Keratinocyte (primary cell): ENCODE measurements around the gene FGFR2. TPM values are rescaled to one million over a fixed set of nuclear protein-coding genes. Genes with fewer than 3 reads are reported as not detected.

Experiments
- DNase-seq: peaks from one replicate; pipeline ENCODE4 v3.0.0-alpha.2; 2011; ENCODE audit warnings: low read depth, missing footprints, low spot score
- FAIRE-seq: peaks from 2 replicates; lab custom pipeline; 2011; peaks lifted over from hg19 to GRCh38; lab: Jason Lieb, UNC
- H2AFZ ChIP-seq: 2 replicates; pipeline ENCODE4 v1.6.0; 2012; ENCODE audit warnings: low read length, control low read depth, inconsistent platforms; ENCODE audit not compliant: control insufficient read depth
- H3K27ac ChIP-seq: 2 replicates; pipeline ENCODE4 v1.5.1; 2011; ENCODE audit warnings: low read length; ENCODE audit not compliant: control insufficient read depth, insufficient read depth
- H3K27me3 ChIP-seq: 3 replicates; pipeline ENCODE4 v1.6.0; 2011; ENCODE audit warnings: low read length; ENCODE audit not compliant: control insufficient read depth, insufficient read depth; ENCODE audit errors: extremely low read depth
- H3K36me3 ChIP-seq, 2 experiments: 2 replicates in 1 of 2; 3 replicates in 1 of 2; pipeline ENCODE4 v1.5.1; 2011; ENCODE audit warnings: low read length in 2 of 2, mild to moderate bottlenecking in 1 of 2; ENCODE audit not compliant: control insufficient read depth in 2 of 2, insufficient read depth in 2 of 2; ENCODE audit errors: extremely low read depth in 1 of 2
- H3K4me1 ChIP-seq: 3 replicates; pipeline ENCODE4 v1.5.1; 2011; ENCODE audit warnings: low read length; ENCODE audit not compliant: control insufficient read depth, insufficient read depth; ENCODE audit errors: extremely low read depth
- H3K4me2 ChIP-seq: 3 replicates; pipeline ENCODE4 v1.6.0; 2011; ENCODE audit warnings: low read depth, low read length; ENCODE audit not compliant: control insufficient read depth, insufficient read depth; ENCODE audit errors: extremely low read depth
- H3K4me3 ChIP-seq, 3 experiments: fragments of 200-600 bp in 1 of 3; sonication (generic) in 1 of 3; 2 replicates in 2 of 3; 3 replicates in 1 of 3; pipeline ENCODE4 v1.5.1; 2011 to 2016; ENCODE audit warnings: low read length in 3 of 3, mild to moderate bottlenecking in 3 of 3, control low read depth in 2 of 3, inconsistent platforms in 1 of 3, low read depth in 1 of 3, mixed read lengths in 1 of 3, mixed run types in 1 of 3, moderate library complexity in 1 of 3; ENCODE audit not compliant: control insufficient read depth in 2 of 3, insufficient read depth in 2 of 3; ENCODE audit errors: extremely low read depth in 1 of 3
- H3K79me2 ChIP-seq: 2 replicates; pipeline ENCODE4 v1.6.0; 2012; ENCODE audit warnings: low read length; ENCODE audit not compliant: control insufficient read depth, insufficient read depth
- H3K9ac ChIP-seq: 3 replicates; pipeline ENCODE4 v1.6.0; 2011; ENCODE audit warnings: low read length; ENCODE audit not compliant: control insufficient read depth, insufficient read depth; ENCODE audit errors: extremely low read depth
- H3K9me1 ChIP-seq: 3 replicates; pipeline ENCODE4 v1.6.0; 2011; ENCODE audit warnings: low read length; ENCODE audit not compliant: control insufficient read depth, insufficient read depth; ENCODE audit errors: extremely low read depth
- H3K9me3 ChIP-seq: 2 replicates; pipeline ENCODE4 v1.5.1; 2012; ENCODE audit warnings: low read depth, low read length; ENCODE audit not compliant: control insufficient read depth
- H4K20me1 ChIP-seq: 3 replicates; pipeline ENCODE4 v1.6.0; 2011; ENCODE audit warnings: low read length; ENCODE audit not compliant: control insufficient read depth, insufficient read depth; ENCODE audit errors: extremely low read depth
- EZH2 ChIP-seq: IDR thresholded peaks from one replicate; pipeline ENCODE4 v1.6.1; 2012; ENCODE audit warnings: inconsistent platforms, mild to moderate bottlenecking, low read length, moderate library complexity
- dilution Hi-C: fragments of 300-500 bp; cut with MboI; formaldehyde crosslinking; loops from one replicate; pipeline ENCODE4 v1.7.0; 2020; ENCODE audit warnings: low sequenced_read_pairs; ENCODE audit not compliant: extremely low pct_ligation_motif_present
- polyA plus RNA-seq, 5 experiments: library from polyadenylated mRNA; depleted of rRNA in 3 of 5; stranded (reverse) in 3 of 5; stranded (forward) in 1 of 5; unstranded in 1 of 5; fragments of >200 nt; gene quantifications; 1 replicate in 1 of 5; 2 replicates in 3 of 5; 3 replicates in 1 of 5; pipeline versions ENCODE4 v1.2.1 to v1.2.3, GENCODE V29; 2011 to 2012; ENCODE audit warnings: missing spikeins in 2 of 5, low read depth in 1 of 5, low replicate concordance in 1 of 5
- TF ChIP-seq, protein P1 (sequence below), 3 experiments: IDR thresholded peaks in 1 of 3; conservative IDR thresholded peaks in 1 of 3; optimal IDR thresholded peaks in 1 of 3; 2 replicates in 2 of 3; 3 replicates in 1 of 3; pipeline versions ENCODE3 to v1.5.1; 2011; ENCODE audit warnings: low read length in 3 of 3, mild to moderate bottlenecking in 3 of 3, moderate library complexity in 2 of 3, control low read depth in 1 of 3, inconsistent platforms in 1 of 3; ENCODE audit not compliant: insufficient read depth in 2 of 3; ENCODE audit errors: extremely low read depth in 1 of 3

Gene FGFR2
- polyA plus RNA-seq, 1 donor (not counting 4 experiments of a cell fraction or from before 2014, with no cell fraction given): 20.6 TPM

DNA sequence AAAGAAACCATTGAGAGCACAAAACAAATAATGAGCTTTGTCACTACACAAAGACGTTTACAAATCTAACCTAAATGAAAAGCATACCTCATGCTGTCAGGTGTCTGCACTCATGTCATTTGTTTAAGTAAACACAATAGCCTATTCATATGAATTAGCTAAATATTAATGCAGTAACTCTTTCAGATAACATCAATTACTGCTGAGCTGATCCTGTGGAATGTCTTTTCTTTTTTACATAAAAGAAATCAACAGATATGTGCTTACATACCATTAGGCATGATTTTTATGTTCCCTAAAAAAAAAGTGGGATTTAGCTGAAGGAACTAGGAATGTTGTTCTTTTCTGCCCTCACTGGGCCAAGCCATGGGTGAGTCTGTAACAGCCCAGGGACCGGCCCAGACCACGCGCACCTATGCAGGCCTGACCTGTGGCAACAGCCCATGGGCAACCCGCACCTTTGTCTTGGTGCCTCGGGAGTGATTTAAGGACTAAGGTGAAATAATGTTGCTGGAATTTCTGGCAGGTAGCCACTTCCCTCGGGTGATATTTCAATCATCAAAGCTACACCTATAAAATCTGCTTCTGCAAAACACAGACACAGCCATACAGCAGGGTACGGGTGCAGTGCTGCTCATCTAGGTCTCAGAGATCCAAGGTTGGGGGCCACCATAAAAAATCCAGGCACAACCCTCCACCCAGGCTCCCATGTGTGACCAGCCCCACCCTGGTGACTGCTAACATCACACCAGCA is 44.6 kb downstream of the FGFR2 start:
- Histone ChIP-seq H3K27me3 (no peaks in the 10 kb centered on the region), H3K27ac (peak overlapping the region; percentile 55), H2AFZ (no peak overlapping the region), H3K4me3 (peak overlapping the region in 1 of 3 experiments; percentile 16), H3K4me1 (peaks cover 25% of the 10 kb centered on the region), H3K4me2 (peak overlapping the region; percentile 68), H4K20me1 (peaks cover 3% of the 10 kb centered on the region), H3K9me1 (no peaks in the 10 kb centered on the region), H3K36me3 (peaks cover 11 to 14% of the 10 kb centered on the region in 2 experiments), H3K79me2 (peaks cover 17% of the 10 kb centered on the region), H3K9me3 (peaks cover 3% of the 10 kb centered on the region), H3K9ac (peak overlapping the region; percentile 18)
- no peak for TF ChIP-seq EZH2
- TF ChIP-seq, protein P1, sequence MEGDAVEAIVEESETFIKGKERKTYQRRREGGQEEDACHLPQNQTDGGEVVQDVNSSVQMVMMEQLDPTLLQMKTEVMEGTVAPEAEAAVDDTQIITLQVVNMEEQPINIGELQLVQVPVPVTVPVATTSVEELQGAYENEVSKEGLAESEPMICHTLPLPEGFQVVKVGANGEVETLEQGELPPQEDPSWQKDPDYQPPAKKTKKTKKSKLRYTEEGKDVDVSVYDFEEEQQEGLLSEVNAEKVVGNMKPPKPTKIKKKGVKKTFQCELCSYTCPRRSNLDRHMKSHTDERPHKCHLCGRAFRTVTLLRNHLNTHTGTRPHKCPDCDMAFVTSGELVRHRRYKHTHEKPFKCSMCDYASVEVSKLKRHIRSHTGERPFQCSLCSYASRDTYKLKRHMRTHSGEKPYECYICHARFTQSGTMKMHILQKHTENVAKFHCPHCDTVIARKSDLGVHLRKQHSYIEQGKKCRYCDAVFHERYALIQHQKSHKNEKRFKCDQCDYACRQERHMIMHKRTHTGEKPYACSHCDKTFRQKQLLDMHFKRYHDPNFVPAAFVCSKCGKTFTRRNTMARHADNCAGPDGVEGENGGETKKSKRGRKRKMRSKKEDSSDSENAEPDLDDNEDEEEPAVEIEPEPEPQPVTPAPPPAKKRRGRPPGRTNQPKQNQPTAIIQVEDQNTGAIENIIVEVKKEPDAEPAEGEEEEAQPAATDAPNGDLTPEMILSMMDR (optimal IDR thresholded peaks at IDR 0.05 in 1 of 3, IDR thresholded peaks at IDR 0.05 in 1 of 3, conservative IDR thresholded peaks at IDR 0.05 in 1 of 3; ENCODE audit: extremely low read depth in 1 of 3, insufficient read depth in 2 of 3, low read length in 3 of 3): no peak
- dilution Hi-C loops: no loop called here
- FAIRE-seq (peak; percentile 59), DNase-seq (peak; percentile 64)

DNA sequence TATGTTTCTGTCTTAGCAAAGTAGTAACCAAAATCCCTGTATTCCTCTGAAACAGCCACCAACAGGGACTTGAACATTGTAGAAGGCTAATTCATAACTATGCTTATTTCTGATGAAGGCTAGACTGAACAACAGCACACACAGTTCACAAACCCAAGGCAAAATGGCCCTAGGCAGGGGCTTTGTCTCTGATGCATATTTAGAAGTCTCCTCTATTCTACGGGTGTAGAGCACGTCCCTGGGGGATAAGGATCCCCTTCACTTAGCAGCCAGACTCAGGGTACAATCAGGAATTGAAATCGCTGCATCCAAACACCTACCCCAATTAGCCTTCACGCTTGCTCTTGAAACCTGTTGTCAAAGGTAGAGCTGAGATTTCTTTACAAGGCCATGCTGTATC is 45.5 kb downstream of the FGFR2 start:
- H3K4me2 ChIP-seq: no peak overlapping the region
- H3K27me3 ChIP-seq: no peaks in the 10 kb centered on the region
- peaks cover 12 to 14% of the 10 kb centered on the region in 2 experiments for H3K36me3 ChIP-seq
- peaks cover 19% of the 10 kb centered on the region for H3K4me1 ChIP-seq
- peaks cover 15% of the 10 kb centered on the region for H3K79me2 ChIP-seq
- H2AFZ ChIP-seq: no peak overlapping the region
- dilution Hi-C loops: no loop called here
- TF ChIP-seq EZH2: no peak
- TF ChIP-seq, protein P1 (optimal IDR thresholded peaks at IDR 0.05 in 1 of 3, IDR thresholded peaks at IDR 0.05 in 1 of 3, conservative IDR thresholded peaks at IDR 0.05 in 1 of 3; ENCODE audit: extremely low read depth in 1 of 3, insufficient read depth in 2 of 3, low read length in 3 of 3): no peak
- H3K9me1 ChIP-seq: no peaks in the 10 kb centered on the region
- peaks cover 3% of the 10 kb centered on the region for H3K9me3 ChIP-seq
- FAIRE-seq (no peak), DNase-seq (no peak)
- no peak overlapping the region for H3K4me3 ChIP-seq
- peaks cover 3% of the 10 kb centered on the region for H4K20me1 ChIP-seq
- no peak overlapping the region for H3K9ac ChIP-seq
- no peak overlapping the region for H3K27ac ChIP-seq
